ENCODE results near the gene SAMM50. TPM values are rescaled to one million over a fixed set of nuclear protein-coding genes. Genes with fewer than 3 reads are reported as not detected.

SAMM50 gene
- total RNA-seq, 2 donors from 2014 or later: 10.2 to 20.2 TPM

- DNase-seq: peak in 3 of 4 donors; percentile 27 to 75 (median 51)
- Histone ChIP-seq H3K4me1 (peaks cover 6% of the 10 kb centered on the region), H3K27ac (no peak overlapping the region), H3K4me3 (no peak overlapping the region), H3K36me3 (replicated peaks in 1 of 2; ENCODE audit: insufficient read depth in 1 of 2, low read depth in 2 of 2) (peaks cover 0 to 29% of the 10 kb centered on the region in 2 donors), H3K27me3 (no peaks in the 10 kb centered on the region), H3K9me3 (no peaks in the 10 kb centered on the region)
- TF ChIP-seq CTCF (IDR thresholded peaks at IDR 0.05) (no peak), POLR2A (IDR thresholded peaks at IDR 0.05) (no peak)
- ATAC-seq: no peak
- 37 to 48% methylated on average over 4 of the region's 4 CpGs for WGBS, 2 donors
- intact Hi-C loops (cut with DNase I): no loop called here
These were observed 23.3 kb downstream of the SAMM50 start for GRCh38 chr22:43978558-43978957.

GRCh38 chr22:43980579-43980978, 25.3 kb downstream of the SAMM50 start:
- ATAC-seq: no peak
- no peak overlapping the region for H3K27ac ChIP-seq
- H3K27me3 ChIP-seq: no peaks in the 10 kb centered on the region
- H3K36me3 ChIP-seq (replicated peaks in 1 of 2; ENCODE audit: insufficient read depth in 1 of 2, low read depth in 2 of 2): peaks cover 0 to 26% of the 10 kb centered on the region in 2 donors
- H3K9me3 ChIP-seq: no peaks in the 10 kb centered on the region
- H3K4me3 ChIP-seq: no peak overlapping the region
- intact Hi-C loops (cut with DNase I): no loop called here
- no peak for DNase-seq
- no peak for TF ChIP-seq CTCF (IDR thresholded peaks at IDR 0.05)
- TF ChIP-seq POLR2A (IDR thresholded peaks at IDR 0.05): no peak
- WGBS, 2 donors: 94 to 96% methylated on average over 7 of the region's 7 CpGs
- H3K4me1 ChIP-seq: peaks cover 6% of the 10 kb centered on the region

- TF ChIP-seq CTCF (IDR thresholded peaks at IDR 0.05) (no peak), POLR2A (IDR thresholded peaks at IDR 0.05) (no peak)
- Histone ChIP-seq H3K27me3 (no peaks in the 10 kb centered on the region), H3K27ac (no peak overlapping the region), H3K36me3 (replicated peaks in 1 of 2; ENCODE audit: insufficient read depth in 1 of 2, low read depth in 2 of 2) (peaks cover 0 to 23% of the 10 kb centered on the region in 2 donors), H3K4me1 (peaks cover 6% of the 10 kb centered on the region), H3K4me3 (no peak overlapping the region), H3K9me3 (no peaks in the 10 kb centered on the region)
- ATAC-seq: no peak
- 65 to 86% methylated on average over 12 to 17 of the region's 17 CpGs for WGBS, 2 donors
- DNase-seq: no peak
- intact Hi-C loops (cut with DNase I): no loop called here
These were observed 25.8 kb downstream of the SAMM50 start for GRCh38 chr22:43980996-43981395.

GRCh38 chr22:43983808-43984207, 28.6 kb downstream of the SAMM50 start:
- Histone ChIP-seq H3K27ac (no peak overlapping the region), H3K4me1 (peaks cover under 1% of the 10 kb centered on the region), H3K9me3 (no peaks in the 10 kb centered on the region), H3K36me3 (replicated peaks in 1 of 2; ENCODE audit: insufficient read depth in 1 of 2, low read depth in 2 of 2) (peaks cover 0 to 21% of the 10 kb centered on the region in 2 donors), H3K27me3 (no peaks in the 10 kb centered on the region), H3K4me3 (no peak overlapping the region)
- no peak for TF ChIP-seq POLR2A (IDR thresholded peaks at IDR 0.05)
- no peak for TF ChIP-seq CTCF (IDR thresholded peaks at IDR 0.05)
- DNase-seq (no peak), ATAC-seq (no peak)
- intact Hi-C loops (cut with DNase I): no loop called here
- 96% methylated on average over 16 of the region's 16 CpGs for WGBS, 2 donors

GRCh38 chr22:43985532-43985931, 30.3 kb downstream of the SAMM50 start:
- Histone ChIP-seq H3K4me1 (no peaks in the 10 kb centered on the region), H3K9me3 (no peaks in the 10 kb centered on the region), H3K27ac (no peak overlapping the region), H3K27me3 (no peaks in the 10 kb centered on the region), H3K4me3 (no peak overlapping the region), H3K36me3 (replicated peaks in 1 of 2; ENCODE audit: insufficient read depth in 1 of 2, low read depth in 2 of 2) (peaks cover 0 to 17% of the 10 kb centered on the region in 2 donors)
- no peak for TF ChIP-seq CTCF (IDR thresholded peaks at IDR 0.05)
- no peak for TF ChIP-seq POLR2A (IDR thresholded peaks at IDR 0.05)
- intact Hi-C loops (cut with DNase I): no loop called here
- DNase-seq (no peak), ATAC-seq (no peak)
- WGBS, 2 donors: 80 to 90% methylated on average over 12 of the region's 12 CpGs
